ENCODE data around the gene SUPT3H. TPM values are rescaled to one million over a fixed set of nuclear protein-coding genes. Genes with fewer than 3 reads are reported as not detected.

Gene SUPT3H
- total and polyA plus RNA-seq, 2 of the 13 experiments (the other 11 are each of a cell fraction or from before 2014, with no cell fraction given), result 11.9 to 36.1 TPM

GRCh38 chr6:44782892-44783291, 594.8 kb downstream of the SUPT3H start:
- Histone ChIP-seq H3K79me2 (ENCODE audit: insufficient read depth, low read length) (no peaks in the 10 kb centered on the region), H3K4me3 (replicated peaks in 1 of 3; ENCODE audit: insufficient read depth in 1 of 3, low read depth in 2 of 3, low read length in 3 of 3) (no peak overlapping the region), H3K36me3 (replicated peaks in 1 of 2; ENCODE audit: control insufficient read depth in 1 of 2, insufficient read depth in 2 of 2, low read length in 2 of 2) (no peaks in the 10 kb centered on the region), H3K4me1 (ENCODE audit: insufficient read depth, low read length) (no peaks in the 10 kb centered on the region), H3K4me2 (ENCODE audit: low read depth, low read length) (no peak overlapping the region), H3K27me3 (ENCODE audit: control insufficient read depth in 1 of 2, insufficient read depth in 2 of 2, low read length in 2 of 2) (peaks cover 2 to 8% of the 10 kb centered on the region in 2 experiments; a peak in 2 of 5 replicates), H3K9ac (ENCODE audit: insufficient read depth, low read depth, low read length) (no peak overlapping the region), H2AFZ (ENCODE audit: low read length) (no peak overlapping the region), H3K27ac (ENCODE audit: extremely low read length, insufficient read depth, low read length) (no peak overlapping the region), H3K9me3 (ENCODE audit: low read length) (peaks cover 7% of the 10 kb centered on the region; the same call in 1 of the 2 replicates), H4K20me1 (ENCODE audit: insufficient read depth, low read length) (no peaks in the 10 kb centered on the region)
- ChIA-PET CTCF (ENCODE audit: low intra/inter-chr PET ratio, low total read pairs) (no interaction called here), POLR2A (no interaction called here)
- FAIRE-seq, result no peak
- in situ Hi-C loops (cut with HindIII; ENCODE audit: extremely low pct_ligation_motif_present, low pct_unique_long_range_greater_than_20kb) (no loop called here), intact Hi-C loops (cut with micrococcal nuclease; ENCODE audit: unreplicated experiment) (no loop called here)
- ATAC-seq, result no peak
- DNase-seq (ENCODE audit: low spot score), result no peak
- no peak for TF ChIP-seq ZNF784 (CRISPR knock-in tag; IDR thresholded peaks at IDR 0.05; ENCODE audit: borderline replicate concordance)
- TF ChIP-seq ELF3 (CRISPR knock-in tag; IDR thresholded peaks at IDR 0.05), result no peak
- no peak for TF ChIP-seq ZNF781 (CRISPR knock-in tag; IDR thresholded peaks at IDR 0.05; ENCODE audit: borderline replicate concordance, not compliant biosample characterization)
- no peak for TF ChIP-seq HMGXB3 (CRISPR knock-in tag; IDR thresholded peaks at IDR 0.05; ENCODE audit: borderline replicate concordance)
- TF ChIP-seq PRPF4 (IDR thresholded peaks at IDR 0.05; ENCODE audit: low read depth, low read length, poor library complexity, severe bottlenecking), result no peak
- no peak for TF ChIP-seq ZNF317 (CRISPR knock-in tag; IDR thresholded peaks at IDR 0.05)
- no peak for TF ChIP-seq EEA1 (CRISPR knock-in tag; IDR thresholded peaks at IDR 0.05; ENCODE audit: borderline replicate concordance)
- TF ChIP-seq KDM5B (CRISPR knock-in tag; IDR thresholded peaks at IDR 0.05; ENCODE audit: borderline replicate concordance), result no peak
- TF ChIP-seq JUN (CRISPR knock-in tag; IDR thresholded peaks at IDR 0.05), result no peak
- TF ChIP-seq LRRFIP1 (CRISPR knock-in tag; conservative IDR thresholded peaks at IDR 0.05), result no peak
- TF ChIP-seq ZNF850 (CRISPR knock-in tag; conservative IDR thresholded peaks at IDR 0.05), result no peak
- no peak for TF ChIP-seq BORCS8-MEF2B (CRISPR knock-in tag; IDR thresholded peaks at IDR 0.05)
- no TSS peak for BruUV-seq (replicated peaks)
- 4% methylated on average over 3 of the region's 3 CpGs for WGBS (ENCODE audit: low lambda C conversion rate)

All from HepG2 (cell line).